ENCODE measurements around the gene MAD1L1. TPM values are rescaled to one million over a fixed set of nuclear protein-coding genes. Genes with fewer than 3 reads are reported as not detected.

The MAD1L1 gene
- total and polyA plus RNA-seq, 2 of the 4 experiments (the other 2 are of a cell fraction), result 29.0 to 40.9 TPM

- dilution Hi-C loops (cut with HindIII; ENCODE audit: low sequenced_read_pairs, unreplicated experiment) (no loop called here), intact Hi-C loops (cut with micrococcal nuclease) (no loop called here), in situ Hi-C loops (cut with MboI; ENCODE audit: low sequenced_read_pairs) (no loop called here)
- POLR2A ChIA-PET (ENCODE audit: unreplicated experiment), result no interaction called here
- no peak for DNase-seq
- H4K8ac ChIP-seq (ENCODE audit: low read depth in 2 of 2, low read length in 2 of 2), result no peak overlapping the region
- H2BK20ac ChIP-seq (ENCODE audit: low read depth, low read length), result no peak overlapping the region
- H3K14ac ChIP-seq (replicated peaks; ENCODE audit: low read depth, low read length), result no peak overlapping the region
- no peak overlapping the region for H3K23ac ChIP-seq (ENCODE audit: low read depth, low read length)
- no peak overlapping the region for H3K9ac ChIP-seq (ENCODE audit: low read depth, low read length)
- no peaks in the 10 kb centered on the region for H3K9me3 ChIP-seq (ENCODE audit: control insufficient read depth, insufficient read depth, low read length)
- no peak overlapping the region for H2AFZ ChIP-seq (replicated peaks; ENCODE audit: low read length, poor library complexity)
- H3K79me1 ChIP-seq (ENCODE audit: low read depth in 1 of 2, low read length in 2 of 2), result peaks cover 0 to 7% of the 10 kb centered on the region in 2 experiments; a peak in 1 of 4 replicates
- no peak overlapping the region for H3K4me3 ChIP-seq (ENCODE audit: insufficient read depth, low read depth, low read length)
- H4K20me1 ChIP-seq (ENCODE audit: insufficient read depth, low read length), result no peaks in the 10 kb centered on the region
- H3K9me1 ChIP-seq (ENCODE audit: insufficient read depth, low read length), result peaks cover 4% of the 10 kb centered on the region; the same call in 1 of the 2 replicates
- no peak overlapping the region for H4K91ac ChIP-seq (ENCODE audit: insufficient read depth, low read depth, low read length)
- H3K4me2 ChIP-seq (ENCODE audit: low read depth, low read length), result no peak overlapping the region
- H3K36me3 ChIP-seq (ENCODE audit: control insufficient read depth, insufficient read depth, low read length), result peaks cover 11% of the 10 kb centered on the region
- no peak overlapping the region for H2BK5ac ChIP-seq (ENCODE audit: low read depth, low read length, poor library complexity, severe bottlenecking)
- H2AK5ac ChIP-seq (ENCODE audit: low read depth, low read length), result no peak overlapping the region
- no TSS peak for BruUV-seq (replicated peaks)
- no peak overlapping the region for H3K27ac ChIP-seq (ENCODE audit: insufficient read depth, low read length)
- 100% methylated on average over 2 of the region's 15 CpGs; no CpG with 5 or more reads in 1 of the 2 experiments for WGBS, 2 experiments (ENCODE audit: extremely low coverage in 2 of 2, insufficient read length in 1 of 2)
- no peak overlapping the region for H2BK120ac ChIP-seq (ENCODE audit: low read depth, low read length)
- no peaks in the 10 kb centered on the region for H3K4me1 ChIP-seq (ENCODE audit: control insufficient read depth, insufficient read depth, low read length)
- TF ChIP-seq NFE2L2 (IDR thresholded peaks at IDR 0.05; ENCODE audit: low read depth, low read length) (no peak), MAFK (IDR thresholded peaks at IDR 0.05; ENCODE audit: low read depth, low read length) (no peak)
- ATAC-seq (ENCODE audit: low read depth), result no peak
- no peak overlapping the region for H2BK15ac ChIP-seq (ENCODE audit: low read depth, low read length)
- H3K18ac ChIP-seq (ENCODE audit: low read depth, low read length), result no peak overlapping the region
- CTCF ChIA-PET, result no interaction called here
- no peak overlapping the region for H2AK9ac ChIP-seq (replicated peaks; ENCODE audit: low read depth, low read length, poor library complexity)
- no peak overlapping the region for H3K4ac ChIP-seq (ENCODE audit: low read depth, low read length)
- no peak overlapping the region for H4K5ac ChIP-seq (ENCODE audit: low read depth, low read length)
- no peak overlapping the region for H3K56ac ChIP-seq (ENCODE audit: extremely low read depth, insufficient read depth, low read length)
- H3K27me3 ChIP-seq (ENCODE audit: control insufficient read depth, insufficient read depth, low read length), result no peaks in the 10 kb centered on the region
Measured at GRCh38 chr7:1971946-1972654, 260.6 kb downstream of the MAD1L1 start.
